ENCODE measurements around the gene DMRTC2.

DMRTC2 gene

DNA sequence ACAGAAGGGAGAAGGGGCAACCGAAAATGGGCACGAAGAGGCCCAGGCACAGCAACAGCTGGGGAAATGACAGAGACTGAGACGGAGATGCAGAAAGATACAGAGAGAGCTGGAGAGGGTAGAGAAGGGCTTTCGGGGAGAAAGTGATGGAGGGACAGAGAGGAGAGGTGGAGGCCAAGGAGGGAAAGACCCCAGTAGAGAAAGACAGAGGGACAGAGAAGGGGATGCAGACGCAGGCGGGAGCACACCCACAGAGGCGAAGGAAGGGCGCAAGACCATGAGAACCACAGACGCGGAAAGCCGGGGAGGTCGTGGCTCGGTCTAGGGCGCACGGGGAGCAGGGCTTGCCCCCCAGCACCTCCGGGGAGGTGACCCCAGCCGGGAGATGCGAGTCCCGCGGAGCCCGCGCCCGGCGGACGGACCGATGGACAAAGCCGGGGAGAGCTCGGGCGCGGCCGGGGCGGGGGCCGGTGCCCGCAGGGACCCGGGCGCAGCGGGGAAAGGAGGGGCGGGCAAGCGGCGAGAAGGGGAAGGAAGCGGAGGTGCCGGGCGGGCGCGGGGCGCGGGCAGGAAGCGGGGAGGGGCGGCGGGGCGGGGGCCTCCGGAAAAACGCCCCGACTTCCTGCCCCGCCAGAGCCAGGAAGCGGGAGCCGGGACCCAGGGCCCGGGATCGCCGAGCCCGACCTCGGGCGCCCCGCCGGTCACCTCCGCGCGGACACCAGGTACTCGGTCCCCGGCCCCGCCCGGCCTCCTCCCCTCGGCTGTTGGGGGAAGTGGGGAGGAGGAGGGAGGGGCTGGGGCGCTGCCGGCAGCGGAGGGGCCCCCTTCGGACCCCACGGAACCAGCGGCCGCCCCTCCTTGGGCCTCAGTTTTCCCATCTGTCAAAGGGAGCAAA lies 38.0 kb downstream of the DMRTC2 start, which contains the start of gene ARHGEF1:
ARHGEF1 (plus strand) TSS at position 617 of the 895 bp plus-strand sequence. CDS start 4,899 bp downstream, outside the sequence.
- H3K4me3 ChIP-seq (replicated peaks; ENCODE audit: low read depth, low read length): peak within 1 kb of the TSS; percentile 92
- DNase-seq (ENCODE audit: low read depth): no peak
- TF ChIP-seq, protein P1, sequence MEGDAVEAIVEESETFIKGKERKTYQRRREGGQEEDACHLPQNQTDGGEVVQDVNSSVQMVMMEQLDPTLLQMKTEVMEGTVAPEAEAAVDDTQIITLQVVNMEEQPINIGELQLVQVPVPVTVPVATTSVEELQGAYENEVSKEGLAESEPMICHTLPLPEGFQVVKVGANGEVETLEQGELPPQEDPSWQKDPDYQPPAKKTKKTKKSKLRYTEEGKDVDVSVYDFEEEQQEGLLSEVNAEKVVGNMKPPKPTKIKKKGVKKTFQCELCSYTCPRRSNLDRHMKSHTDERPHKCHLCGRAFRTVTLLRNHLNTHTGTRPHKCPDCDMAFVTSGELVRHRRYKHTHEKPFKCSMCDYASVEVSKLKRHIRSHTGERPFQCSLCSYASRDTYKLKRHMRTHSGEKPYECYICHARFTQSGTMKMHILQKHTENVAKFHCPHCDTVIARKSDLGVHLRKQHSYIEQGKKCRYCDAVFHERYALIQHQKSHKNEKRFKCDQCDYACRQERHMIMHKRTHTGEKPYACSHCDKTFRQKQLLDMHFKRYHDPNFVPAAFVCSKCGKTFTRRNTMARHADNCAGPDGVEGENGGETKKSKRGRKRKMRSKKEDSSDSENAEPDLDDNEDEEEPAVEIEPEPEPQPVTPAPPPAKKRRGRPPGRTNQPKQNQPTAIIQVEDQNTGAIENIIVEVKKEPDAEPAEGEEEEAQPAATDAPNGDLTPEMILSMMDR (IDR thresholded peaks at IDR 0.05; ENCODE audit: low read length, missing control alignments): no peak

DNA sequence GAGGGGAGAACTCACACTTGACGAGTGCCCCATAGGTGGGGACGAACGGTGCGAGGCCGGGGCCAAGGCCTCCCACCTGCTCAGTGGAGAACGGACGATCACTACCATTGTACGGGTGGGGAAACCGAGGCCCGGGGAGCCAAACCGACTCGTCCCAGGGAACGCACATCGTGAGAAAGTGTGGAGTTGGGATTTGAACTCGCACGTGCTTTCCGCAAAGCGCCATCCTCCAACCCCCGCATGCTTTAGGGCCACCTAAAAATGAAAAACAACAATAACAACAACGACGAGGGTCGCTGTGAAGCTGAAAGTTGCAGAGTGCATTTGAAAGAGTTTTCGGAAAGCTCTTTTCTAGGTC lies 38.6 kb downstream of the DMRTC2 start:
- DNase-seq (ENCODE audit: low read depth): no peak
- H3K4me3 ChIP-seq (replicated peaks; ENCODE audit: low read depth, low read length): peak overlapping the region; percentile 92
- TF ChIP-seq, protein P1 (IDR thresholded peaks at IDR 0.05; ENCODE audit: low read length, missing control alignments): no peak

DNA sequence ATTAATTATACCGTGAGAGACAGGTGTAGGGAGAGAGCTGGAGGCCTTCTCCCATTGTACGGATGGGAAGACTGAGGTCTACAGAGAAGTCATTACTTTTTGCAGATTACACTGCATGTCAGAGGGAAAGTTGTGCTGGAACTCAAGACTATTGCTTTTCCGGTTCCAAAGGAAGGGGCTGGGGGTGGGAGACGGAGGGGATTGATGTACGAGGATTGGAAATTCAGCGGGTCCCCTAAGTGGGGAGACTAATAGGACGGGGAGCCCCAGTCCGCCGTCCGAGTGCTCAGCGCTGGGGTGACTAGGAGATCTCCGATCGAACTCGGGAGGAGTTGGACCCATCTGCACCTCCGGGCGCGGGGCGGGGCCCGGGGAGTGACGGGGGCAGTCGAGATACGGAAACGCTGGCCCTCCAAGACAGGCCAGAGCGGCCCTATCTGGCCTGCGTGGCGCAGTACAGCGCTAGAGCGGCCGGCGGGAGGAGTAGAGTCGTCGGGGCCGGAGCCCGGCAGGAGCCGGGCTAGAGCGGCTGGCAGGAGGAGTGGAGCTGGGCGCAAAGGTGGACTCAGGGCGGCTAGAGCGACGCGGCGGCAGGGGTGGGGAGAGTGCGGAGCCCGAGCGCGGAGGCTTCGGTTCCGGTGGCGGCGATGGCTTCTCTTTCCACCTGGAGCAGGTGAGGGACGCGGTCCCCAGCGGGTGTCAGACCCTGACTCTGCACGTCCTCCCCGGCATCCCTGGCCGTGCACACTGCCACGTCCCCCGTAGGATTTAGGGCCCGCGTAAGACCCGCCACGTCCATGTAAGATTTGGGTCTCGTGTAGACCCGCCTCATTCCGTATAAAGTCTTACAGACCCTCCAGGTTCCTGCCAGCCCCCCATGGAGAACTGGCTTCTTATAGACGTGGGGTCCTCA lies 39.2 kb downstream of the DMRTC2 start:
- peak; percentile 97 for DNase-seq (ENCODE audit: low read depth)
- H3K4me3 ChIP-seq (replicated peaks; ENCODE audit: low read depth, low read length): peak overlapping the region; percentile 92
- TF ChIP-seq, protein P1 (IDR thresholded peaks at IDR 0.05; ENCODE audit: low read length, missing control alignments): peak; percentile 12

DNA sequence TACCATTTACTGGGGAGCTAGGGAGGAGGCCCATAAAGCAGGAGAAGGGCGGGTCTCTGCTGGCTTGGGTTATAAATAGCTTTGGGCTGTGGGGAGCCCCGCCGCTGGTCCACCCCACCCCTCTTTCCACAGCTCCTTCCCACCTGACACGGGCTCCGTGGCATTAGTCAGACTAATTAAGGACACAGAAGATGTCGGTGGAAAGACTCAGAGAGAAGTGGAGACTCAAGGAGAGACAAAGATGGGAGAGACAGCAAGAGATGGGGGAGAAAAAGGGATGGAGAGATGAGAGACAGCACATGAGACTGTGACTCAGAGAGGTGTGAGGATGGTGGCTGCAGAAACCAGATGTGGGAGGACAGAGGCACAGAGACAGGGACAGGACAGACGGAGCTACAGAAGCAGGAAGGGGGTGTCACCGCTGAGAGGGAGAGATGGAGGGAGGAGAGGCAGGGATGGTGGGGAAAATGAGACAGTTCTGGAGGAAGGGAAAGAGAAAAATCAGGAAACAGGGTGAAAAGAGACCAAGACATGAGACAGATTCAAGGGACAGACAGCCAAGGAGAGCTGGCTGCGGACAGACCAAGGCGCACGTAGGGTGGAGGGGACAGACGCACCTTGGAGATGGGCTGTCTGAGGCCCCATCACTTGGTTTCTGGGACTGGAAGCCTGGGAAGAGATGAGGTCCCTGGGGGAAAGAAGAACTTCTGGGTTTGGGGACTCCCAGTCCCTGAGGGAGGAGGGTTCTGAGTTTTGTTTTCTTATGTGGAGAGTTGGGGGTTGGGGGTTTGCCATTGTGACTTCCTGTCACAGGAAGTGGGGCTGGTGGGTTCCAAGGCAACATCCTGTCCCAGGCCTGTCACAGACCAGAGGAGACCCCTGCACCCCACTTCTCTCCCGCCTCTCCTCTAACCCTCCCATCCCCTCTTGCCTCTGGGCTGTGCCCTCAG lies 42.2 kb downstream of the DMRTC2 start:
- TF ChIP-seq, protein P1 (IDR thresholded peaks at IDR 0.05; ENCODE audit: low read length, missing control alignments): no peak
- DNase-seq (ENCODE audit: low read depth): no peak
- H3K4me3 ChIP-seq (replicated peaks; ENCODE audit: low read depth, low read length): no peak overlapping the region

DNA sequence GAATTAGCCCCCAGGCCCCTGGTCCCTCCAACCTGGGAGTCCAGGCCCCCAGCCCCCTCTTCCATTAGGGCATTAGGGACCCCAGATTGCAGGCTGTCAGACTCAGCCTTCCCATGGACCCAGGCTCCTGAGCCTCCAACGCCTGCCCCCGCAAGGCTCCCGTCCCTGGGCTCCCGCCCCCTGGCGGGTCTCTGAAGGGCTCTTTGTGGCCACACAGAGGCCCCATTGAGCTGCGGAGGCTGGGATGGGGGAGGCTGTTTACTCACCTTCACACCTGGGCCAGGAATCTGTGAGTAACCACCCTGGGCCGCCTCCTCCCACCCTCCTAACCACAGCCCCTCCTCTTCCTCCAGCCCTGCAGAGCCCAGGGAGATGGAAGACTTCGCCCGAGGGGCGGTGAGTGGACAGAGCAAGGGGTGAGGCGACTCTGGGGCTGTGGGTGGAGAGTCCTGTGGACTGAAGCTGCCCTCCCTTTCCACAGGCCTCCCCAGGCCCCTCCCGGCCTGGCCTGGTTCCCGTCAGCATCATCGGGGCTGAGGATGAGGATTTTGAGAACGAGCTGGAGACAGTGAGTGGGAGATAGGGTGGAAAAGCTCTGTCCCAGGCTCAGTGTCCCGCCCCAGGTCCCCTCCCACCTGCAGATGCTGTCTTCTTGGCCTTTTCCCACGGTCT lies 43.0 kb downstream of the DMRTC2 start:
- H3K4me3 ChIP-seq (replicated peaks; ENCODE audit: low read depth, low read length): no peak overlapping the region
- peak; percentile 29 for DNase-seq (ENCODE audit: low read depth)
- TF ChIP-seq, protein P1 (IDR thresholded peaks at IDR 0.05; ENCODE audit: low read length, missing control alignments): peak; percentile 3

Measured in fibroblast of pulmonary artery (primary cell).